GM12874 (cell line): Measurements from ENCODE around the gene FYCO1.

Experiments used
- TF ChIP-seq, protein P1 (sequence below): IDR thresholded peaks from 2 replicates; pipeline ENCODE4 v1.5.1; 2011; ENCODE audit warnings: low read depth, mild to moderate bottlenecking, control low read depth, low read length, moderate library complexity; ENCODE audit not compliant: insufficient read depth

The FYCO1 gene

DNA sequence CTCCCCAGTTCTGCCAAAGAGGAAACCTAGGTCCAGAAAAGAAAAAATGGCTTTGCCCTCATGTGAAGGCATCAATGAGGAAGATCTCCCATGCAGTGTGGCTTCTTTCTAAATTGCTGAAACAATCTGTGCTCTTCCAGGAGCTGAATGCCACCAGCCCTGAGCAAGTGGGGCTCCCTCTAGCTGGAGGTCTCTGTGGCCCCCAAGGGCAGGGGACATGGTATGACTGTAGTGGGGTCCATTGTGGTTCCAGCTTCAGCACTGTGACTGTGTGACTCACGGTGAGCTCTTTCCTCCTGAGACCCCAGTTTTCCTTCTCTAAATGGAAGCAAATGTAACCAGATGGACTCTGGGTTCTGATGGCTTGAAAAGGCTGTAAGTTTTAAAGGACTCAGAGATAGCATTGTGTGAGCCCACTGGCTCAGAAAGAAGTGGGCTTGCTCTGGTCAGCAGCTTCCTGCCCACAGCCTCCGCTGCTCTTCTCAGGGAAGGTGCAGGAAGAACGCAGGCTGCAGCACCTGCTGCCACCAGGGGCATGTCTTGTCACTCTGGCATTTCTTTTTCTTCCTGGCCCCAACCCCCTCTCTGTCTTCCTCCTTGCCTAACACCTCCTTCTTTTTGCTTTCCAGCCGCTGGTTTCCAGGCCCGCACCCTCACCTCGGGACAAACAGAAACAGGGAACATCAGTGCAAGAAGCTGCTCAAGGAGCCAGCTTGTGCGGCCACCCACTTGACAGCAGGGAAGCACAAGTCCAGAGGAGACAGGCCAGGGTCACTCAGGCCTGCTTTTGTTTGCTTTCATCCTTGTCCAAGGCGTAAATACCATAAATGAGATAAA is 58.2 kb downstream of the FYCO1 start:
- TF ChIP-seq, protein P1, sequence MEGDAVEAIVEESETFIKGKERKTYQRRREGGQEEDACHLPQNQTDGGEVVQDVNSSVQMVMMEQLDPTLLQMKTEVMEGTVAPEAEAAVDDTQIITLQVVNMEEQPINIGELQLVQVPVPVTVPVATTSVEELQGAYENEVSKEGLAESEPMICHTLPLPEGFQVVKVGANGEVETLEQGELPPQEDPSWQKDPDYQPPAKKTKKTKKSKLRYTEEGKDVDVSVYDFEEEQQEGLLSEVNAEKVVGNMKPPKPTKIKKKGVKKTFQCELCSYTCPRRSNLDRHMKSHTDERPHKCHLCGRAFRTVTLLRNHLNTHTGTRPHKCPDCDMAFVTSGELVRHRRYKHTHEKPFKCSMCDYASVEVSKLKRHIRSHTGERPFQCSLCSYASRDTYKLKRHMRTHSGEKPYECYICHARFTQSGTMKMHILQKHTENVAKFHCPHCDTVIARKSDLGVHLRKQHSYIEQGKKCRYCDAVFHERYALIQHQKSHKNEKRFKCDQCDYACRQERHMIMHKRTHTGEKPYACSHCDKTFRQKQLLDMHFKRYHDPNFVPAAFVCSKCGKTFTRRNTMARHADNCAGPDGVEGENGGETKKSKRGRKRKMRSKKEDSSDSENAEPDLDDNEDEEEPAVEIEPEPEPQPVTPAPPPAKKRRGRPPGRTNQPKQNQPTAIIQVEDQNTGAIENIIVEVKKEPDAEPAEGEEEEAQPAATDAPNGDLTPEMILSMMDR, result no peak

DNA sequence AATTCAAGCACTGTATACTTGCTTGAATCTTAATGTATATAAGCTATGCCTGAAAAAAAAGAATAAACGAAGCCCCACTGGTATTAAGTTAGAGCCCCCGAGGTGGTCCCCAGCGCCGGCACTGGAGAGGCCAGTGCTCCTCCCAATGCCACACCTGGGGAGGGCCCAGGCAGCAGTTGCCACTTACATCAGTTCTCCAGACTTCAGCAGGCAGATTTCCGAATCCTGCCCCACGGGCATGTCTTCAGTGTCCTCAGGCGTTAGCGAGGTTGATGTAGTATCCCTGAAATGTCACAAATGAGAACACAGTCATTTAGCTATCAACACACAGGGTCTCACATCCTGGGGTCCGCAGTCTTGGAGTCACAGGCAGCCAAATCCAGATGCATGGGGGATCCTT is 59.4 kb downstream of the FYCO1 start:
- TF ChIP-seq, protein P1, result no peak

DNA sequence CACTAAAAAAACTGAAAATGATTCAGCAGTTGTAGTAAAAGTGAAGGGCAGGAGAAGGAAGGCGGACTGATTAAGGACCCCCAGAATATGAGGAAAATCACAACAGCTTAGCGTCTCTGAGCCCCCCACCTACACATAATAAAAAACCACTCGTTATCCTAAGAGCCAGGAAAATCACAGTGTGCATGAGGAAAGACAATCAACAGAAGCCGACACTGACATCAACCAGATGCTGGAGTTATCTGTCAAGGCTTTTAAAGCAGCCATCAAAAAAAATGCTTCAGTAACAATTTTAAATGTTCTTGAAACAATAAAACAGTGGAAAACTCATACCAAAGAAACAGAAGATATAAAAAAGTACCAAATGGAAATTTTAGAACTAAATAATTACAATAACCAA is 62.0 kb downstream of the FYCO1 start:
- TF ChIP-seq, protein P1, result no peak

DNA sequence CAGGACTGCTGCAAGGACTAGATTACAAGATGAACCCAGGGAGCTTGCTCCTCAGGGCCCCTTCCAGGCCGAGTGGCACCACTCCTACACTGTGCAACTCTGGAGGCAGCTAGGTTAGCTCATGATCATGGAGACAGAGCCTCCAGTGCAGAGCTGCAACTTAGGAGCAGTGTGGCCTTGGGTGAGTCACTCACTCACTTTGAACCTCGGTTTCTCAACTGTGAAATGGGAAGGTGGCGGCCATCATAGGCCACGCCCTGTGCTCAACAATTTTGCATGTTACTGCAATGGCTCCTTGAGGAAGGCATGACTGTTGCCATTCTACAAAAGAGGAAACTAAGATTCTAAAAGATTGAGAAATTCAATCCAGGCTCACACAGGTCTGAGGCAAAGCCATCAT is 63.5 kb downstream of the FYCO1 start:
- TF ChIP-seq, protein P1, result no peak

DNA sequence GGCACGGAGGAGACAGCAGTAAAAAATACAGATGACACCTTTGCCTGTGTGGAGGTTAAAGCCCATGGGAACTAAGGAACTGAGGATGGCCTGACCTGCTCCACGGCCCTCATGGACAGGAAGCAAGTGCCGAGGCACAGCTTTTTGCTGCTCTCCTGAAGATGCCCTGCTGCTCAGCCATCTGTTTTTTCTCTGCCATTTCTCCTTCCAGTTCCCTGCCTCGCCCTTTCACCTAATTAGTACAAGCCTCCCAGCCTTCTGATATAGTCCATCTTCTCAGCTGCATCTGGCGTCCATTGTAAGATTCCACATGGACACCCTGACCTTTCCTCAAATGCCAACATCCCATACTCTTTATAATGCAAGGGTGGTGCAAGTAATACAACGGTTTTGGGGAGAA is 64.1 kb downstream of the FYCO1 start:
- TF ChIP-seq, protein P1, result no peak

DNA sequence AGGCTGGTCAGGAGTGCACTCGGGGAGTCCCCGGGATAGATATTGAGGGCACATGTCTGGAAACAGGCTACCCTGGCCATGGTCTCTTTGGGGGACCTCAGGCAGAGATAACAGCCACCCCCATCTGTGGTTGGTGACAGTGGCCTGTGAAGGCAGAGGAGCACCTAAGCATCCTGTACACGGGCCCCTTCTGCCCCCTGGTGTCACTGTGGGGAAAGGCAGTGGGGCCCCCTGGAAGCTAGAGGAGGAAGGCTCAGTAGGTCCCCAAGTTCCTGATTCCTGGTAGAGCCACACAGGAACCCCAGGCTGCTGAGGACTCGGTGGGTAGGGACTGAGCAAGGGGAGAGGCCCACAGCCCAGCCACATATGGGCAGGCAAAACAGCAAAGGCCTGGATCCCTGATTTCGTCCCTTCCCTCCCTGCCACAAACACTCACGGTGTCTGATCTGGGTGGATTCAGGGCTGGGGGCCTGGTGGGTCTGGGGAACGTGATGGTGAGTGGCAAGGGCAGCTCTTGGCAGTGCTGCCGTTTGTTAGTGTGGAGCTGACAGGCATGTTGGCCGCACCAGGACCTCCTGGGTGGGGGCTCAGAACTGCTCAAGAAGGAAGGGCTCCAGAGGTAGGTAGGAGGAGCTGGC is 66.5 kb downstream of the FYCO1 start:
- TF ChIP-seq, protein P1, result peak; percentile 94

DNA sequence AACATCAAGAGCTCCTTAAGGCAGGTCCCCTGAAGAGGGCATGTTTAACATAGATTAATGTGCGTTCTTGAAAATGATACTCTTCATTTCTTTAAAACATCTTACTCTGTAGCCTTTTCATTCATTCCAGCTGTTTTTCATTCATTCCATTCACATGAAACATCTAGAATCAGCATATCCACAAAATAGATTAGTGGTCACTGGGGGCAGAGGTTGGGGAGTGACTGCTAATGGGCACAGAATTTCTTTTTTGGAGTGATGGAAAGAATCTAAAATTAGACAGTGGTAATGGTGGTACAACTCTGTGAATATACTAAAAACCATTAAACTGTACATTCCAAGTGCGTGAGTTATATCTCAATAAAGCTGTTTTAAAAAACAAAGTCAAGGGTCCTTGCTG is 67.7 kb downstream of the FYCO1 start:
- TF ChIP-seq, protein P1, result no peak
